Activated CD8-positive, alpha-beta memory T cell treated with anti-CD3 and anti-CD28 coated beads, Interleukin-2, amount 50 U/mL, for 1 hour (primary cell): ENCODE results near the gene CFC1B.
"Not testable (repeated sequence)": the region's sequence is repeated elsewhere in the genome, so short reads cannot be mapped to it uniquely, and the experiment has no call there.

ENCODE experiments used
- DNase-seq: peaks from one replicate; pipeline ENCODE4 v3.0.0-alpha.2; 2020; ENCODE audit errors: extremely low read depth

Gene CFC1B

GRCh38 chr2:130520992-130521391, at the start of gene CFC1B:
TSS of gene CFC1B (plus strand) at chr2:130521222. CDS start at chr2:130521485, 263 bp downstream.
- not testable (repeated sequence) for DNase-seq

- DNase-seq = not testable (repeated sequence)
Measured at GRCh38 chr2:130491073-130491472, 29.9 kb upstream of the CFC1B start.

GRCh38 chr2:130509228-130509627, 11.8 kb upstream of the CFC1B start, which contains the start of gene POTEI:
TSS of gene POTEI (minus strand) at chr2:130509328. CDS start at chr2:130509235, 93 bp downstream.
- not testable (repeated sequence) for DNase-seq

- not testable (repeated sequence) for DNase-seq
Measured at GRCh38 chr2:130510807-130511746, 9.9 kb upstream of the CFC1B start.

GRCh38 chr2:130511747-130512451, 9.1 kb upstream of the CFC1B start:
- DNase-seq = not testable (repeated sequence)

- DNase-seq = not testable (repeated sequence)
Measured at GRCh38 chr2:130518516-130519106, 2.4 kb upstream of the CFC1B start.

- DNase-seq = not testable (repeated sequence)
Measured at GRCh38 chr2:130522390-130522789, 1.4 kb downstream of the CFC1B start.

- not testable (repeated sequence) for DNase-seq
Measured at GRCh38 chr2:130527365-130527967, 6.4 kb downstream of the CFC1B start.

- not testable (repeated sequence) for DNase-seq
Measured at GRCh38 chr2:130529545-130529944, 8.5 kb downstream of the CFC1B start.

GRCh38 chr2:130530212-130530611, 9.2 kb downstream of the CFC1B start:
- DNase-seq = not testable (repeated sequence)

GRCh38 chr2:130531225-130531624, 10.2 kb downstream of the CFC1B start:
- not testable (repeated sequence) for DNase-seq

GRCh38 chr2:130531672-130532071, 10.7 kb downstream of the CFC1B start:
- DNase-seq = not testable (repeated sequence)

GRCh38 chr2:130536654-130537053, 15.6 kb downstream of the CFC1B start:
- not testable (repeated sequence) for DNase-seq

- not testable (repeated sequence) for DNase-seq
Measured at GRCh38 chr2:130538271-130538670, 17.2 kb downstream of the CFC1B start.

GRCh38 chr2:130542789-130543188, 21.8 kb downstream of the CFC1B start:
- DNase-seq = not testable (repeated sequence)

GRCh38 chr2:130543785-130544528, 22.9 kb downstream of the CFC1B start:
- DNase-seq = not testable (repeated sequence)

- not testable (repeated sequence) for DNase-seq
Measured at GRCh38 chr2:130544978-130545377, 24.0 kb downstream of the CFC1B start.

GRCh38 chr2:130548418-130548817, 27.4 kb downstream of the CFC1B start:
- not testable (repeated sequence) for DNase-seq

GRCh38 chr2:130549475-130549874, 28.5 kb downstream of the CFC1B start:
- not testable (repeated sequence) for DNase-seq

GRCh38 chr2:130554178-130554577, 33.2 kb downstream of the CFC1B start:
- not testable (repeated sequence) for DNase-seq

- not testable (repeated sequence) for DNase-seq
Measured at GRCh38 chr2:130556441-130556840, 35.4 kb downstream of the CFC1B start.
